ENCODE data around the gene SH2D3C. TPM values are rescaled to one million over a fixed set of nuclear protein-coding genes. Genes with fewer than 3 reads are reported as not detected.
"Not testable (repeated sequence)": the region's sequence is repeated elsewhere in the genome, so short reads cannot be mapped to it uniquely, and the experiment has no call there.

Gene SH2D3C
- total and polyA plus RNA-seq, 4 donors: 34.5 to 51.5 (median 42.0) TPM

GRCh38 chr9:127758843-127759242 is 19.6 kb downstream of the SH2D3C start:
- no peak overlapping the region for H3K4me3 ChIP-seq
- 72 to 84% methylated on average over 5 of the region's 5 CpGs for WGBS, 2 donors
- no peaks in the 10 kb centered on the region for H3K9me3 ChIP-seq (ENCODE audit: control insufficient read depth in 4 of 4, insufficient read depth in 3 of 4, low read length in 3 of 4)
- ATAC-seq (ENCODE audit: insufficient read depth, low FRiP score) (no peak), DNase-seq (no peak)
- H3K9ac ChIP-seq (ENCODE audit: insufficient read depth in 1 of 2, low read length in 2 of 2): no peak overlapping the region
- H3K27ac ChIP-seq (ENCODE audit: low read depth in 1 of 2, low read length in 1 of 2): peak overlapping the region in 1 of 2 donors; percentile 51
- peaks cover 0 to 8% (median 7%) of the 10 kb centered on the region in 5 donors for H3K4me1 ChIP-seq (ENCODE audit: control insufficient read depth in 5 of 5, insufficient read depth in 5 of 5, low read length in 5 of 5)
- H3K36me3 ChIP-seq (ENCODE audit: control insufficient read depth in 4 of 4, insufficient read depth in 4 of 4, low read length in 4 of 4): peaks cover 0 to 7% (median 0%) of the 10 kb centered on the region in 4 donors
- H3K27me3 ChIP-seq (ENCODE audit: control insufficient read depth in 3 of 3, insufficient read depth in 3 of 3, low read length in 2 of 3): peaks cover 0 to 14% (median 4%) of the 10 kb centered on the region in 3 donors
- TF ChIP-seq CTCF (IDR thresholded peaks at IDR 0.05; ENCODE audit: control extremely low read depth, extremely low read depth): no peak

GRCh38 chr9:127756776-127757175 is 21.7 kb downstream of the SH2D3C start:
- not testable (repeated sequence) for H3K27ac ChIP-seq (ENCODE audit: low read depth in 1 of 2, low read length in 1 of 2); H3K9ac ChIP-seq (ENCODE audit: insufficient read depth in 1 of 2, low read length in 2 of 2); ATAC-seq (ENCODE audit: insufficient read depth, low FRiP score); H3K9me3 ChIP-seq (ENCODE audit: control insufficient read depth in 4 of 4, insufficient read depth in 3 of 4, low read length in 3 of 4); H3K4me3 ChIP-seq; H3K4me1 ChIP-seq (ENCODE audit: control insufficient read depth in 5 of 5, insufficient read depth in 5 of 5, low read length in 5 of 5); DNase-seq
- Histone ChIP-seq H3K36me3 (ENCODE audit: control insufficient read depth in 4 of 4, insufficient read depth in 4 of 4, low read length in 4 of 4) (peaks cover 0 to 11% (median 0%) of the 10 kb centered on the region in 4 donors), H3K27me3 (ENCODE audit: control insufficient read depth in 3 of 3, insufficient read depth in 3 of 3, low read length in 2 of 3) (peaks cover 0 to 16% (median 8%) of the 10 kb centered on the region in 3 donors)
- 72 to 85% methylated on average over 11 of the region's 11 CpGs for WGBS, 2 donors

- no peak overlapping the region for H3K9ac ChIP-seq (ENCODE audit: insufficient read depth in 1 of 2, low read length in 2 of 2)
- TF ChIP-seq CTCF (IDR thresholded peaks at IDR 0.05; ENCODE audit: control extremely low read depth, extremely low read depth): no peak
- ATAC-seq (ENCODE audit: insufficient read depth, low FRiP score) (no peak), DNase-seq (no peak)
- peak overlapping the region in 1 of 2 donors; percentile 40 for H3K27ac ChIP-seq (ENCODE audit: low read depth in 1 of 2, low read length in 1 of 2)
- WGBS, 2 donors: 78 to 80% methylated on average over 3 of the region's 3 CpGs
- peaks cover 0 to 9% (median 2%) of the 10 kb centered on the region in 5 donors for H3K4me1 ChIP-seq (ENCODE audit: control insufficient read depth in 5 of 5, insufficient read depth in 5 of 5, low read length in 5 of 5)
- H3K27me3 ChIP-seq (ENCODE audit: control insufficient read depth in 3 of 3, insufficient read depth in 3 of 3, low read length in 2 of 3): peaks cover 0 to 16% (median 8%) of the 10 kb centered on the region in 3 donors
- H3K4me3 ChIP-seq: no peak overlapping the region
- H3K36me3 ChIP-seq (ENCODE audit: control insufficient read depth in 4 of 4, insufficient read depth in 4 of 4, low read length in 4 of 4): peaks cover 0 to 11% (median 0%) of the 10 kb centered on the region in 4 donors
- no peaks in the 10 kb centered on the region for H3K9me3 ChIP-seq (ENCODE audit: control insufficient read depth in 4 of 4, insufficient read depth in 3 of 4, low read length in 3 of 4)
Measured at GRCh38 chr9:127756233-127756632, 22.2 kb downstream of the SH2D3C start.

GRCh38 chr9:127755061-127756060 is 23.1 kb downstream of the SH2D3C start:
- no peak for TF ChIP-seq CTCF (IDR thresholded peaks at IDR 0.05; ENCODE audit: control extremely low read depth, extremely low read depth)
- ATAC-seq (ENCODE audit: insufficient read depth, low FRiP score): no peak
- no peaks in the 10 kb centered on the region for H3K9me3 ChIP-seq (ENCODE audit: control insufficient read depth in 4 of 4, insufficient read depth in 3 of 4, low read length in 3 of 4)
- H3K36me3 ChIP-seq (ENCODE audit: control insufficient read depth in 4 of 4, insufficient read depth in 4 of 4, low read length in 4 of 4): peaks cover 0 to 15% (median 0%) of the 10 kb centered on the region in 4 donors
- no peak overlapping the region for H3K9ac ChIP-seq (ENCODE audit: insufficient read depth in 1 of 2, low read length in 2 of 2)
- peak overlapping the region in 1 of 2 donors; percentile 11 for H3K27ac ChIP-seq (ENCODE audit: low read depth in 1 of 2, low read length in 1 of 2)
- peak in 2 of 3 donors; percentile 46 to 51 for DNase-seq
- H3K4me1 ChIP-seq (ENCODE audit: control insufficient read depth in 5 of 5, insufficient read depth in 5 of 5, low read length in 5 of 5): peaks cover 0 to 9% (median 2%) of the 10 kb centered on the region in 5 donors
- H3K4me3 ChIP-seq: no peak overlapping the region
- H3K27me3 ChIP-seq (ENCODE audit: control insufficient read depth in 3 of 3, insufficient read depth in 3 of 3, low read length in 2 of 3): peaks cover 0 to 16% (median 8%) of the 10 kb centered on the region in 3 donors
- 46 to 80% methylated on average over 50 to 61 of the region's 61 CpGs for WGBS, 2 donors
